Natural killer cell (primary cell): Measurements from ENCODE around the gene PTPRA. TPM values are rescaled to one million over a fixed set of nuclear protein-coding genes. Genes with fewer than 3 reads are reported as not detected.

ENCODE experiments used
- ATAC-seq, 3 donors: fragments of 150-1000 bp in 2 of 3; fragments of 200-7000 bp in 1 of 3; cut with Tn5 transposase; 1 replicate in 1 of 3; 2 replicates in 2 of 3; pipeline ENCODE4 v1.10.0; 2021; ENCODE audit warnings: mild to moderate bottlenecking in 2 of 3, moderate library complexity in 2 of 3
- DNase-seq, 2 donors: peaks; one replicate each; pipeline versions ENCODE4 v3.0.0 to v3.0.0-alpha.2; 2013 to 2021; ENCODE audit warnings: mixed read lengths in 1 of 2
- H3K27ac ChIP-seq: one replicate; pipeline ENCODE4 v1.5.1; 2013; ENCODE audit warnings: mild to moderate bottlenecking, low read length
- H3K27me3 ChIP-seq: one replicate; pipeline ENCODE4 v1.6.1; 2013; ENCODE audit warnings: low read length; ENCODE audit not compliant: control insufficient read depth, insufficient read depth
- H3K36me3 ChIP-seq: one replicate; pipeline ENCODE4 v1.6.1; 2013; ENCODE audit warnings: low read length; ENCODE audit not compliant: control insufficient read depth, insufficient read depth
- H3K4me1 ChIP-seq: one replicate; pipeline ENCODE4 v1.6.1; 2013; ENCODE audit warnings: low read length; ENCODE audit not compliant: control insufficient read depth, insufficient read depth
- H3K4me3 ChIP-seq: one replicate; pipeline ENCODE4 v1.5.1; 2013; ENCODE audit warnings: low read length
- H3K9me3 ChIP-seq: one replicate; pipeline ENCODE4 v1.6.1; 2013; ENCODE audit warnings: low read length; ENCODE audit not compliant: control insufficient read depth, insufficient read depth
- H3K27ac Mint-ChIP-seq, 2 donors: one replicate each; pipeline ENCODE4 v1.8.0; 2022; ENCODE audit warnings: mild to moderate bottlenecking in 2 of 2, mixed read lengths in 2 of 2, moderate library complexity in 1 of 2
- H3K27me3 Mint-ChIP-seq, 2 donors: one replicate each; pipeline ENCODE4 v1.8.0; 2022; ENCODE audit warnings: low read depth in 2 of 2, mixed read lengths in 2 of 2
- H3K36me3 Mint-ChIP-seq: one replicate; pipeline ENCODE4 v1.8.0; 2022; ENCODE audit warnings: mixed read lengths
- H3K4me1 Mint-ChIP-seq, 2 donors: one replicate each; pipeline ENCODE4 v1.8.0; 2022; ENCODE audit warnings: mixed read lengths in 2 of 2
- H3K4me3 Mint-ChIP-seq: one replicate; pipeline ENCODE4 v1.8.0; 2022; ENCODE audit warnings: mild to moderate bottlenecking, moderate library complexity, mixed read lengths
- H3K9me3 Mint-ChIP-seq, 2 donors: one replicate each; pipeline ENCODE4 v1.8.0; 2022; ENCODE audit warnings: mixed read lengths in 2 of 2
- CTCF ChIP-seq: fragments of 200-600 bp; IDR thresholded peaks from one replicate; pipeline ENCODE4 v1.8.0; 2022; ENCODE audit warnings: antibody characterized with exemption
- WGBS: methylation state at CpG from one replicate; pipeline ENCODE4 v1.1.7; 2013; ENCODE audit warnings: missing lambda C conversion rate; ENCODE audit not compliant: insufficient coverage; 5-methylcytosine and 5-hydroxymethylcytosine counted together
- intact Hi-C: fragments of 100-400 bp; cut with micrococcal nuclease; formaldehyde crosslinking; loops from one replicate; pipeline ENCODE4 v1.14.2; 2022
- total RNA-seq, 4 donors: library from RNA; stranded (reverse); fragments of 120-200 nt in 1 of 4; gene quantifications; one replicate each; pipeline versions ENCODE4 v1.2.3 to v1.2.4, GENCODE V29; 2013 to 2022

Gene PTPRA
- total RNA-seq, 3 donors from 2014 or later (not counting 1 experiment from before 2014, with no cell fraction given): 125 to 172 (median 141) TPM

GRCh38 chr20:3040086-3040485, 166.8 kb downstream of the PTPRA start:
- intact Hi-C loops: no loop called here
- Mint-ChIP-seq H3K27me3 (no peaks in the 10 kb centered on the region), H3K4me3 (no peak overlapping the region)

DNA sequence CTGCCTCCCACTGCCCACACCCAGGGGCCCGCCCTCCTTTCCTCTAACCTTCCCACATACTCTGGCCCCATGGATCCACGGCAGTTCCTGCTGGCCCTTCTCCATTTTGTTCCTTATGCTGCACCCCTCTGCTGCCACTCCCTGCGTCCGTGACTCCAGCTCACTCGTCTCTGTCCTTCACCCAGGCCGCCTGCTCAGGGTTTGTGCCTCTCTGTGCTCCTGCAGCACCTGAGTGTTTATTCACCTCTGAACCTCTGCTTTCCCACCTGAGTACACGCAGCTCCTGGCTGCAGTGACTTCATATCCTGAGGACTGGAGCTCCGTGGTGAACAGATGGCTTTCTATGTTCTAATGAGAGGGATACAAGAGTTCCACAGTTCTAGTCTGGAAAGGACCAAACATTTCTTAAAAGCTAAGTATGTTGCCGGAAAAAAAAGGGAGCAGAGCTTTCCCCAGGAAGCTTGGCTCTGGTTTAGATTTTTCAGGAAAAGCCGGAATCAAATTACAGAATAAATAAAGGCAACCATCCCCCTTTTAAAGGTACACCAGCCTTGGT, 168.7 kb downstream of the PTPRA start:
- no peak overlapping the region for H3K4me3 ChIP-seq
- no peak for TF ChIP-seq CTCF
- WGBS: 92% methylated on average over 10 of the region's 10 CpGs
- ATAC-seq: no peak
- Mint-ChIP-seq H3K4me1 (peaks cover 20 to 27% of the 10 kb centered on the region in 2 donors), H3K36me3 (peaks cover 12% of the 10 kb centered on the region), H3K27me3 (no peaks in the 10 kb centered on the region), H3K9me3 (no peaks in the 10 kb centered on the region), H3K4me3 (no peak overlapping the region), H3K27ac (peak overlapping the region; percentile 64 to 86)
- H3K4me1 ChIP-seq: peaks cover 14% of the 10 kb centered on the region
- no peak overlapping the region for H3K27ac ChIP-seq
- intact Hi-C loops: no loop called here
- H3K27me3 ChIP-seq: no peaks in the 10 kb centered on the region
- H3K9me3 ChIP-seq: no peaks in the 10 kb centered on the region
- H3K36me3 ChIP-seq: peaks cover 30% of the 10 kb centered on the region
- no peak for DNase-seq

More at GRCh38 chr20:3040086-3040485, 166.8 kb downstream of the PTPRA start:
- 96% methylated on average over 8 of the region's 8 CpGs for WGBS
- Mint-ChIP-seq H3K36me3 (peaks cover 12% of the 10 kb centered on the region), H3K27ac (peak overlapping the region; percentile 17 to 81), H3K4me1 (peaks cover 12% of the 10 kb centered on the region in 2 donors), H3K9me3 (no peaks in the 10 kb centered on the region)
- H3K4me1 ChIP-seq: peaks cover 4% of the 10 kb centered on the region
- ATAC-seq: no peak
- H3K27ac ChIP-seq: no peak overlapping the region
- no peak overlapping the region for H3K4me3 ChIP-seq
- no peaks in the 10 kb centered on the region for H3K27me3 ChIP-seq
- DNase-seq: no peak
- no peaks in the 10 kb centered on the region for H3K9me3 ChIP-seq
- no peak for TF ChIP-seq CTCF
- peaks cover 48% of the 10 kb centered on the region for H3K36me3 ChIP-seq

DNA sequence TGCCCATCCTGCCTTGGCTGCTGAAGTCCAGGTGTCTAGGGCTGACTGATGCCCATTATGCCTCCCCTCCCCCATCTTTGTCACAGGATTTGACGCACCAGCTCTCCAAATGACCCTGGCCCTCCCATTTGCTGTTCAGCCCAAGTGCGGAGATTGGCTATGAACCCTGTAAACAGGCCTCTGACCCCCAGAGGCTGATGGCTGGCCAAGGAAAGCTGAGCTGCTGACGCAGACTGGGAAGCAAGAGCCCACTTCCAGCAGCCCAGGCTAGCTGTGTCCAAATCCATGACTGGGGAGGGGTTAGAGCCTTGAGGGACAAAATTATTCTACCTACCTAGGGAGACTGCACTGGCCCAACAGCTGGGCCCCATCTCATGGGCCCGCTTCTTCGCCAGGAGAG, 169.3 kb downstream of the PTPRA start:
- Histone ChIP-seq H3K4me1 (peaks cover 21% of the 10 kb centered on the region), H3K27me3 (no peaks in the 10 kb centered on the region), H3K36me3 (peaks cover 24% of the 10 kb centered on the region), H3K27ac (no peak overlapping the region), H3K9me3 (no peaks in the 10 kb centered on the region), H3K4me3 (no peak overlapping the region)
- H3K4me1 Mint-ChIP-seq: peaks cover 21 to 34% of the 10 kb centered on the region in 2 donors
- no peak overlapping the region for H3K4me3 Mint-ChIP-seq
- H3K27me3 Mint-ChIP-seq: no peaks in the 10 kb centered on the region
- peaks cover 12% of the 10 kb centered on the region for H3K36me3 Mint-ChIP-seq
- 98% methylated on average over 5 of the region's 5 CpGs for WGBS
- TF ChIP-seq CTCF: no peak
- H3K9me3 Mint-ChIP-seq: no peaks in the 10 kb centered on the region
- H3K27ac Mint-ChIP-seq: peak overlapping the region; percentile 63 to 86
- ATAC-seq (no peak), DNase-seq (no peak)
- intact Hi-C loops: no loop called here

- Histone ChIP-seq H3K9me3 (no peaks in the 10 kb centered on the region), H3K4me3 (no peak within 1 kb of the TSS), H3K4me1 (peaks cover 22% of the 10 kb centered on the region), H3K27ac (no peak within 1 kb of the TSS), H3K36me3 (peaks cover 24% of the 10 kb centered on the region), H3K27me3 (no peaks in the 10 kb centered on the region)
- DNase-seq: no peak
- Mint-ChIP-seq H3K36me3 (peaks cover 12% of the 10 kb centered on the region), H3K4me1 (peaks cover 21 to 35% of the 10 kb centered on the region in 2 donors), H3K4me3 (peak within 1 kb of the TSS; percentile 28), H3K9me3 (no peaks in the 10 kb centered on the region), H3K27me3 (no peaks in the 10 kb centered on the region), H3K27ac (peak within 1 kb of the TSS; percentile 63 to 86)
- WGBS: 92% methylated on average over 2 of the region's 3 CpGs
- ATAC-seq: no peak
- TF ChIP-seq CTCF: no peak
- intact Hi-C loops: no loop called here
These were observed 170.0 kb downstream of the PTPRA start, which contains the start of gene GNRH2 for GRCh38 chr20:3043322-3043721. Gene GNRH2, plus strand, starts transcription at chr20:3043622. Its CDS starts 793 bp downstream, at chr20:3044415.
